H9 (cell line): ENCODE data around the gene HS1BP3. TPM values are rescaled to one million over a fixed set of nuclear protein-coding genes. Genes with fewer than 3 reads are reported as not detected.

Source experiments
- DNase-seq: peaks from one replicate; pipeline ENCODE4 v3.0.0-alpha.2; 2017
- H2AFZ ChIP-seq: one replicate; pipeline ENCODE4 v1.6.1; 2013; ENCODE audit warnings: mild to moderate bottlenecking, low read length, control low read depth, moderate library complexity
- H2AK5ac ChIP-seq: 2 replicates; pipeline ENCODE4 v1.6.1; 2013; ENCODE audit warnings: low read length, control low read depth, mixed read lengths; ENCODE audit not compliant: insufficient read length
- H2BK120ac ChIP-seq: one replicate; pipeline ENCODE4 v1.6.1; 2013; ENCODE audit warnings: low read depth, mild to moderate bottlenecking, low read length, control low read depth, inconsistent platforms; ENCODE audit not compliant: poor library complexity, severe bottlenecking
- H2BK12ac ChIP-seq: 2 replicates; pipeline ENCODE4 v1.6.1; 2013; ENCODE audit warnings: low read length, control low read depth, mixed read lengths, low read depth; ENCODE audit not compliant: insufficient read length
- H2BK15ac ChIP-seq: 2 replicates; pipeline ENCODE4 v1.6.1; 2013; ENCODE audit warnings: low read depth, low read length, control low read depth
- H2BK20ac ChIP-seq: one replicate; pipeline ENCODE4 v1.6.1; 2013; ENCODE audit warnings: low read depth, mild to moderate bottlenecking, low read length, control low read depth, inconsistent platforms; ENCODE audit not compliant: poor library complexity, severe bottlenecking
- H2BK5ac ChIP-seq: 2 replicates; pipeline ENCODE4 v1.6.1; 2013; ENCODE audit warnings: low read length, control low read depth, mixed read lengths; ENCODE audit not compliant: insufficient read length
- H3K14ac ChIP-seq: 2 replicates; pipeline ENCODE4 v1.6.1; 2013; ENCODE audit warnings: low read length, control low read depth; ENCODE audit not compliant: insufficient read depth
- H3K18ac ChIP-seq: 2 replicates; pipeline ENCODE4 v1.6.1; 2013; ENCODE audit warnings: low read depth, mild to moderate bottlenecking, mixed read lengths, low read length, control low read depth; ENCODE audit not compliant: insufficient read length
- H3K23ac ChIP-seq: 2 replicates; pipeline ENCODE4 v1.6.1; 2013; ENCODE audit warnings: low read length, control low read depth, mixed read lengths, low read depth; ENCODE audit not compliant: insufficient read length
- H3K23me2 ChIP-seq: 2 replicates; pipeline ENCODE4 v1.6.1; 2013; ENCODE audit warnings: low read depth, mild to moderate bottlenecking, mixed read lengths, low read length, control low read depth; ENCODE audit not compliant: insufficient read length, poor library complexity, severe bottlenecking
- H3K27ac ChIP-seq: 2 replicates; pipeline ENCODE4 v1.5.1; 2013; ENCODE audit warnings: low read length, control low read depth, mixed read lengths, low read depth; ENCODE audit not compliant: insufficient read length
- H3K27me3 ChIP-seq: 2 replicates; pipeline ENCODE4 v1.6.1; 2013; ENCODE audit warnings: low read length, control low read depth, inconsistent platforms; ENCODE audit not compliant: insufficient read depth
- H3K4ac ChIP-seq: 2 replicates; pipeline ENCODE4 v1.6.1; 2013; ENCODE audit warnings: low read depth, mild to moderate bottlenecking, control low read depth, inconsistent platforms, low read length, moderate library complexity
- H3K4me1 ChIP-seq: 2 replicates; pipeline ENCODE4 v1.6.1; 2013; ENCODE audit warnings: low read length, control low read depth, inconsistent platforms; ENCODE audit not compliant: insufficient read depth
- H3K4me2 ChIP-seq: 2 replicates; pipeline ENCODE4 v1.6.1; 2013; ENCODE audit warnings: low read length, control low read depth, mixed read lengths; ENCODE audit not compliant: insufficient read length, insufficient read depth
- H3K56ac ChIP-seq: 2 replicates; pipeline ENCODE4 v1.6.1; 2013; ENCODE audit warnings: low read depth, mild to moderate bottlenecking, mixed read lengths, low read length, control low read depth; ENCODE audit not compliant: insufficient read length
- H3K79me1 ChIP-seq: 2 replicates; pipeline ENCODE4 v1.6.1; 2013; ENCODE audit warnings: low read depth, mild to moderate bottlenecking, moderate library complexity, low read length, control low read depth, inconsistent platforms; ENCODE audit not compliant: insufficient read depth, poor library complexity, severe bottlenecking
- H3K79me2 ChIP-seq: 2 replicates; pipeline ENCODE4 v1.6.1; 2013; ENCODE audit warnings: low read length, control low read depth, inconsistent platforms; ENCODE audit not compliant: insufficient read depth
- H3K9ac ChIP-seq: 2 replicates; pipeline ENCODE4 v1.6.1; 2013; ENCODE audit warnings: low read length, control low read depth, mixed read lengths; ENCODE audit not compliant: insufficient read length; ENCODE audit errors: extremely low read depth
- H3K9me3 ChIP-seq: one replicate; pipeline ENCODE4 v1.6.1; 2013; ENCODE audit warnings: low read depth, low read length, inconsistent platforms; ENCODE audit not compliant: control insufficient read depth
- H3T11ph ChIP-seq: one replicate; pipeline ENCODE4 v1.6.1; 2013; ENCODE audit warnings: mild to moderate bottlenecking, low read length, control low read depth, inconsistent platforms
- H4K20me1 ChIP-seq: one replicate; pipeline ENCODE4 v1.6.1; 2013; ENCODE audit not compliant: control insufficient read depth, insufficient read length, insufficient read depth
- H4K5ac ChIP-seq: 2 replicates; pipeline ENCODE4 v1.6.1; 2013; ENCODE audit warnings: low read depth, mild to moderate bottlenecking, mixed read lengths, low read length, control low read depth; ENCODE audit not compliant: insufficient read length
- H4K8ac ChIP-seq: replicated peaks from 2 replicates; pipeline ENCODE4 v1.6.1; 2013; ENCODE audit warnings: low read length, control low read depth, mixed read lengths, low read depth; ENCODE audit not compliant: insufficient read length
- H4K91ac ChIP-seq: 2 replicates; pipeline ENCODE4 v1.6.1; 2013; ENCODE audit warnings: low read depth, mild to moderate bottlenecking, moderate library complexity, mixed read lengths, low read length, control low read depth; ENCODE audit not compliant: insufficient read length
- H3K27ac Mint-ChIP-seq, 3 experiments: 2 replicates in 2 of 3; 3 replicates in 1 of 3; pipeline ENCODE4 v1.8.0; 2020 to 2021; ENCODE audit warnings: mixed read lengths in 3 of 3, mild to moderate bottlenecking in 1 of 3, moderate library complexity in 1 of 3
- H3K27me3 Mint-ChIP-seq: 2 replicates; pipeline ENCODE4 v1.8.0; 2021; ENCODE audit warnings: low read depth, mild to moderate bottlenecking, moderate library complexity, mixed read lengths
- H3K36me3 Mint-ChIP-seq, 3 experiments: 2 replicates in 2 of 3; 3 replicates in 1 of 3; pipeline ENCODE4 v1.8.0; 2020 to 2021; ENCODE audit warnings: low read depth in 3 of 3, mixed read lengths in 3 of 3; ENCODE audit not compliant: insufficient read depth in 1 of 3
- H3K4me1 Mint-ChIP-seq, 2 experiments: 2 replicates each; pipeline ENCODE4 v1.8.0; 2020; ENCODE audit warnings: mixed read lengths in 2 of 2
- H3K4me3 Mint-ChIP-seq, 2 experiments: 2 replicates in 1 of 2; 3 replicates in 1 of 2; pipeline ENCODE4 v1.8.0; 2020 to 2021; ENCODE audit warnings: mild to moderate bottlenecking in 2 of 2, mixed read lengths in 2 of 2, moderate library complexity in 1 of 2
- H3K9me3 Mint-ChIP-seq, 2 experiments: 2 replicates in 1 of 2; 3 replicates in 1 of 2; pipeline ENCODE4 v1.8.0; 2020; ENCODE audit warnings: mild to moderate bottlenecking in 2 of 2, mixed read lengths in 2 of 2, moderate library complexity in 1 of 2
- WGBS: extraction: QIAGEN DNeasy Blood & Tissue Kit; methylation state at CpG from one replicate; pipeline ENCODE4 v1.1.7; 2013; ENCODE audit warnings: missing lambda C conversion rate, low lambda C conversion rate, mixed read lengths; ENCODE audit not compliant: insufficient read length; ENCODE audit errors: extremely low coverage; 5-methylcytosine and 5-hydroxymethylcytosine counted together
- total RNA-seq: library from RNA; stranded (reverse); gene quantifications from 2 replicates; pipeline ENCODE4 v1.2.1, GENCODE V29; 2021
- TF ChIP-seq, protein P1 (sequence below): fragments of 200-600 bp; sonication (generic); conservative IDR thresholded peaks from 3 replicates; pipeline ENCODE4 v1.8.0; 2021; ENCODE audit warnings: antibody characterized with exemption, mild to moderate bottlenecking

HS1BP3 gene
- total RNA-seq, 1 experiment from 2014 or later, result 11.1 TPM

DNA sequence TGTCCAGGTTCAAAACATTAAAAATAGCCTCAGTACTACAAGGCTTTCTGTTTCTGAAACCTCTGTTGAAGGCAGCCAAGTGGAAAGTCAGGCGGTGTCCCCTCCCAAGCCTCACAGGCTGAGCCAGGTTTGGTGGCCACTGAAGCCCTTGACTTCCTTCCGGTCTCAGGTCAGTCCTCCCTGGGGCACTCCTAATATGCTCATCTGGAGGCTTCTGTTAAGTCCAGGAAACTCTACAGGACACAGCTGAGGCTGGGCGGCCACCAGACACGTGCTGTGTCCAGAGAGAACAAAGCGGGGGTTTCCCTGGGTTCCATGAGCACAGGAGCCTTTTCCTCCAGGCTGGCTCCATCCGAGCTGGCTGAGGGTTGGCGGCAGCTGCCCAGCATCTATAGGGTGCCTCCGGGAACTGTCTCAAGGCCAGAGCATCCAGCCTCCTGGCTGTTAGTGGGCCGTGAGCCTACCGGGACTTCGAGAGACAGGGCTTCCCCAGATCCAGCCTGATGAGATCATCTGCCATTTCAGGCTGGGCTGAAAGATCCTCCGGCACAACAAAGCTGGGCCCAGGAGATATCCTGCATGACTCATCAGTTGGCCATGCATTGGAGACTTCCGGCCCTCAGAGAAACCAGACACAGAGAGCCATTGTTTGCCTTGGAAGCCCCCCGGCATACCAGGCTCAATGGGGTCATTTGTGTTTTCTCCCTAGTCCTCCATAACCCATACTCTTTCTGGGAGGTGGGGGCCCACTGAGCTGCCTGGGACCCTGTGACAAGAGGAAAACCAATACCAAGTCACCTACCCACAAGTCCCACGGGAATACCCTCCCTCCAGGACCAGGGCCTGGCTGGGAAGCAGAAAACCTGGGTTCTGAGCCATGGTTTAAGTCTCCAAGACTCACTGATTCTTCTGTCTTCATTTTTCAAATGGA is 71.7 kb downstream of the HS1BP3 start:
- H3K79me2 ChIP-seq, result no peaks in the 10 kb centered on the region
- no peak overlapping the region for H3K56ac ChIP-seq
- TF ChIP-seq, protein P1, sequence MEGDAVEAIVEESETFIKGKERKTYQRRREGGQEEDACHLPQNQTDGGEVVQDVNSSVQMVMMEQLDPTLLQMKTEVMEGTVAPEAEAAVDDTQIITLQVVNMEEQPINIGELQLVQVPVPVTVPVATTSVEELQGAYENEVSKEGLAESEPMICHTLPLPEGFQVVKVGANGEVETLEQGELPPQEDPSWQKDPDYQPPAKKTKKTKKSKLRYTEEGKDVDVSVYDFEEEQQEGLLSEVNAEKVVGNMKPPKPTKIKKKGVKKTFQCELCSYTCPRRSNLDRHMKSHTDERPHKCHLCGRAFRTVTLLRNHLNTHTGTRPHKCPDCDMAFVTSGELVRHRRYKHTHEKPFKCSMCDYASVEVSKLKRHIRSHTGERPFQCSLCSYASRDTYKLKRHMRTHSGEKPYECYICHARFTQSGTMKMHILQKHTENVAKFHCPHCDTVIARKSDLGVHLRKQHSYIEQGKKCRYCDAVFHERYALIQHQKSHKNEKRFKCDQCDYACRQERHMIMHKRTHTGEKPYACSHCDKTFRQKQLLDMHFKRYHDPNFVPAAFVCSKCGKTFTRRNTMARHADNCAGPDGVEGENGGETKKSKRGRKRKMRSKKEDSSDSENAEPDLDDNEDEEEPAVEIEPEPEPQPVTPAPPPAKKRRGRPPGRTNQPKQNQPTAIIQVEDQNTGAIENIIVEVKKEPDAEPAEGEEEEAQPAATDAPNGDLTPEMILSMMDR, result no peak
- 0 out of 2 replicates have a peak, but pooled peaks cover 1% of the 10 kb centered on the region for H3K27me3 Mint-ChIP-seq
- H2BK12ac ChIP-seq, result no peak overlapping the region
- H2BK20ac ChIP-seq, result no peak overlapping the region
- no peak overlapping the region for H3K9ac ChIP-seq
- peak overlapping the region; percentile 81; the same call in 1 of the 2 replicates for H2BK15ac ChIP-seq
- H2AFZ ChIP-seq, result no peak overlapping the region
- peaks cover 6 to 8% of the 10 kb centered on the region in 2 experiments; a peak in 4 of 5 replicates for H3K9me3 Mint-ChIP-seq
- no peaks in the 10 kb centered on the region for H3K9me3 ChIP-seq
- no peak overlapping the region for H3K27ac ChIP-seq
- H3K27me3 ChIP-seq, result no peaks in the 10 kb centered on the region
- peak overlapping the region; percentile 24 for H3K18ac ChIP-seq
- peaks cover 3 to 7% of the 10 kb centered on the region in 2 experiments for H3K4me1 Mint-ChIP-seq
- no peak overlapping the region for H3K23ac ChIP-seq
- H3K79me1 ChIP-seq, result no peaks in the 10 kb centered on the region
- no peak overlapping the region for H3K4me3 Mint-ChIP-seq
- H3T11ph ChIP-seq, result no peak overlapping the region
- WGBS, result no CpG with 5 or more reads among the region's 15 CpGs
- H4K91ac ChIP-seq, result no peak overlapping the region
- H3K4ac ChIP-seq, result no peak overlapping the region
- no peaks in the 10 kb centered on the region for H3K23me2 ChIP-seq
- H3K27ac Mint-ChIP-seq, result no peak overlapping the region
- no peak overlapping the region for H2BK120ac ChIP-seq
- no peak overlapping the region for H2AK5ac ChIP-seq
- H4K5ac ChIP-seq, result no peak overlapping the region
- peaks cover 6% of the 10 kb centered on the region; the same call in 1 of the 2 replicates for H3K4me1 ChIP-seq
- DNase-seq, result peak; percentile 77
- no peak overlapping the region for H4K8ac ChIP-seq
- H3K14ac ChIP-seq, result peak overlapping the region; percentile 67; the same call in 1 of the 2 replicates
- no peaks in the 10 kb centered on the region; a peak in 2 of 7 replicates for H3K36me3 Mint-ChIP-seq
- no peak overlapping the region for H2BK5ac ChIP-seq
- H3K4me2 ChIP-seq, result no peak overlapping the region
- no peaks in the 10 kb centered on the region for H4K20me1 ChIP-seq
